DOHH2 (cell line): ENCODE measurements around the gene CDKN1C.

Source experiments
- EZH2phosphoT487 ChIP-seq: fragments of 200-600 bp; sonication (generic); IDR thresholded peaks from 2 replicates; pipeline ENCODE4 v1.6.1; 2017; ENCODE audit warnings: borderline replicate concordance, mild to moderate bottlenecking, antibody characterized with exemption, low read length, moderate library complexity, mixed read lengths
- TF ChIP-seq, protein P1 (sequence below): fragments of 200-600 bp; sonication (generic); IDR thresholded peaks from one replicate; pipeline ENCODE4 v1.5.1; 2014; ENCODE audit warnings: antibody characterized with exemption, mild to moderate bottlenecking, low read depth, low read length; ENCODE audit not compliant: poor library complexity, severe bottlenecking

DNA sequence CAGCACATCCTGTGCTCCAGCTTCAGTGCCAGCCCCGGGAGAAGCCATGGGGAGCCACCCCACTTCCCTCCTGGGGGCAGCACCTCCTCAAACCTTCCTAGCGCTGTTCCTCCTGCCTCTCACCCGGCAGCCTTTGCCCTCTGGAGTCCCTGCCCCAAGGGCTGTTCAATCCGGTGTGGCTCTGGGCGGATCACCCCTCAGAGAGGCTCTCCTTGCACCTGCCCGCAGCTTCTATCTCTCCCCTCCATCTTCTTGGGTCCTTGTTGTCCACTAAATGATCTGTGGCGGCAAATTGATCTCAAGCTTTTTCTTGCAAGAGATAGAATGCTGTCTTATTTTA is 18.1 kb upstream of the CDKN1C start:
- TF ChIP-seq, protein P1, sequence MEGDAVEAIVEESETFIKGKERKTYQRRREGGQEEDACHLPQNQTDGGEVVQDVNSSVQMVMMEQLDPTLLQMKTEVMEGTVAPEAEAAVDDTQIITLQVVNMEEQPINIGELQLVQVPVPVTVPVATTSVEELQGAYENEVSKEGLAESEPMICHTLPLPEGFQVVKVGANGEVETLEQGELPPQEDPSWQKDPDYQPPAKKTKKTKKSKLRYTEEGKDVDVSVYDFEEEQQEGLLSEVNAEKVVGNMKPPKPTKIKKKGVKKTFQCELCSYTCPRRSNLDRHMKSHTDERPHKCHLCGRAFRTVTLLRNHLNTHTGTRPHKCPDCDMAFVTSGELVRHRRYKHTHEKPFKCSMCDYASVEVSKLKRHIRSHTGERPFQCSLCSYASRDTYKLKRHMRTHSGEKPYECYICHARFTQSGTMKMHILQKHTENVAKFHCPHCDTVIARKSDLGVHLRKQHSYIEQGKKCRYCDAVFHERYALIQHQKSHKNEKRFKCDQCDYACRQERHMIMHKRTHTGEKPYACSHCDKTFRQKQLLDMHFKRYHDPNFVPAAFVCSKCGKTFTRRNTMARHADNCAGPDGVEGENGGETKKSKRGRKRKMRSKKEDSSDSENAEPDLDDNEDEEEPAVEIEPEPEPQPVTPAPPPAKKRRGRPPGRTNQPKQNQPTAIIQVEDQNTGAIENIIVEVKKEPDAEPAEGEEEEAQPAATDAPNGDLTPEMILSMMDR = no peak
- no peak for TF ChIP-seq EZH2phosphoT487
